ENCODE data around the gene TIGD2. TPM values are rescaled to one million over a fixed set of nuclear protein-coding genes. Genes with fewer than 3 reads are reported as not detected.
A peak's percentile ranks its signal among the peaks of the same experiment; 100 is the strongest.

The TIGD2 gene
- total RNA-seq = 1 to 10 TPM; 3.6 to 5.7 TPM

DNA sequence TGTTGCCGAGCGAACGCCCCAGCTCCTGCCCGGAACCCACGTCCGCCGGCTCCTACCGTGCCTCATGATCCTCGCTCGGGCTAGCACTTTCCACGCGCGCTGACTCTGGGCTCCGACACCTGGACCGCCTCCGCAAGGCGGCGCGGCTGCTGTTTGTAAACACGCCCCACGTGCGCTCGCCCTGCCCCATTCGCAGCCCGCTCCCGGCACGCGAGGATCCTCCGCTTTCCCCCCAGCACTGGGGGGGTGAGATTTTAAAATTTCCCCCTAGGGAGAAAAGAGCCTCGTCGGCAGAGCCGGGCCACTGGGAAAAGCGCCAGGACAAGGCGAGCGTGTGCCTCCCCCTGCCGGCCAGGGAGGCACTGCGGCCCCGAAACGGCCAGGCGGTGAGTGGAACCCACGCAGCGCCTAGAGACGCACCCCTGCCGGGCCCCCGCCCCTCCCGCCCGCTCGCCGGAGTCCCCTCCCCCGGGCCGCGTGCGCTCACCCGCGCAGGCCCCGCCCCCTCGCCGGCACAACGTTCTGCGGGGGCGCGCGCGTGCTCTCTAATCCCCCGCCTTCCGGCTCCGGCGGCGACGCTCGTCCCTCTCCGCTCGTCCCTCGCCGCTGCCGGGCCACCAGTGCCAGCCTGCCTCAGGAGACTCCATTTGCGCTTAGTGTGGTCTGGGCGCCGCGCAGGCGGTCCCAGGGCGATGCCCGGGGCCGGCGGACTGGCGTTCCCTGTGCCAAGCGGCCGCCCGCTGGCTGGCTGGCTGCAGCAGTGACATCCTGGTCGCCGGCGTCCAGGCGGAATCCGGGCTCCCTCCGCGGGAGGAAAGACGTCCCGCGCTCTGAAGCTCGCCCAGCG lies at the start of gene TIGD2:
Gene TIGD2 (plus strand): TSS at position 548 of the 847 bp plus-strand sequence. CDS start 1,442 bp downstream, outside the sequence.
- intact Hi-C loops (cut with DNase I) = no loop called here
- Histone ChIP-seq H3K9me3 (no peaks in the 10 kb centered on the region), H3K4me1 (no peaks in the 10 kb centered on the region), H3K4me3 (peak within 1 kb of the TSS; percentile 75), H3K9ac (ENCODE audit: low read depth in 2 of 2, low read length in 2 of 2) (peak within 1 kb of the TSS; percentile 74 to 79), H3K36me3 (no peaks in the 10 kb centered on the region), H3K27ac (peak within 1 kb of the TSS; percentile 71), H3K27me3 (no peaks in the 10 kb centered on the region)
- DNase-seq = peak; percentile 88
- TF ChIP-seq, protein P1, sequence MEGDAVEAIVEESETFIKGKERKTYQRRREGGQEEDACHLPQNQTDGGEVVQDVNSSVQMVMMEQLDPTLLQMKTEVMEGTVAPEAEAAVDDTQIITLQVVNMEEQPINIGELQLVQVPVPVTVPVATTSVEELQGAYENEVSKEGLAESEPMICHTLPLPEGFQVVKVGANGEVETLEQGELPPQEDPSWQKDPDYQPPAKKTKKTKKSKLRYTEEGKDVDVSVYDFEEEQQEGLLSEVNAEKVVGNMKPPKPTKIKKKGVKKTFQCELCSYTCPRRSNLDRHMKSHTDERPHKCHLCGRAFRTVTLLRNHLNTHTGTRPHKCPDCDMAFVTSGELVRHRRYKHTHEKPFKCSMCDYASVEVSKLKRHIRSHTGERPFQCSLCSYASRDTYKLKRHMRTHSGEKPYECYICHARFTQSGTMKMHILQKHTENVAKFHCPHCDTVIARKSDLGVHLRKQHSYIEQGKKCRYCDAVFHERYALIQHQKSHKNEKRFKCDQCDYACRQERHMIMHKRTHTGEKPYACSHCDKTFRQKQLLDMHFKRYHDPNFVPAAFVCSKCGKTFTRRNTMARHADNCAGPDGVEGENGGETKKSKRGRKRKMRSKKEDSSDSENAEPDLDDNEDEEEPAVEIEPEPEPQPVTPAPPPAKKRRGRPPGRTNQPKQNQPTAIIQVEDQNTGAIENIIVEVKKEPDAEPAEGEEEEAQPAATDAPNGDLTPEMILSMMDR (IDR thresholded peaks at IDR 0.05) = peak; percentile 90

DNA sequence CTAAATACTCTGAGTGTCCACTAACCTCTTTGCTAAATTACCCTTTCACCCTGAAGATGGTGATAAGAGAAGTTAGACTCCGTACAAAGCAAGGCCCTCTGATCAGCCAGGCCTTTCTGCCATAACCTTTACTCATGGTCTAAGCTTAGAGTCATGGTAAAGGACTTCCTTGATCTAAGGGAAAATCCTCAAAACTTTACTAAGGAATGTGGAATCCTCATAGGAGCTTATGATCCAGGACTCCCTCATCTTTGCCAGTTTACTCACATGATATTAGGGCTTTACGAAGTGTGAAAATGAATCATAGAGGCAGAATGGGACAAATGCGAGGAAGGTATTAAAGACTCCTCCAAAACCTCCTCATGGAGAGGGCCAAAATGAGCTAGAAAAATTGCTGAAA lies 46.5 kb upstream of the TIGD2 start:
- intact Hi-C loops (cut with DNase I) = no loop called here
- no peaks in the 10 kb centered on the region for H3K36me3 ChIP-seq
- TF ChIP-seq, protein P1 (IDR thresholded peaks at IDR 0.05) = no peak
- H3K27me3 ChIP-seq = no peaks in the 10 kb centered on the region
- H3K27ac ChIP-seq = no peak overlapping the region
- no peak overlapping the region for H3K4me3 ChIP-seq
- no peak overlapping the region for H3K9ac ChIP-seq (ENCODE audit: low read depth in 2 of 2, low read length in 2 of 2)
- no peaks in the 10 kb centered on the region for H3K9me3 ChIP-seq
- no peaks in the 10 kb centered on the region for H3K4me1 ChIP-seq
- no peak for DNase-seq

DNA sequence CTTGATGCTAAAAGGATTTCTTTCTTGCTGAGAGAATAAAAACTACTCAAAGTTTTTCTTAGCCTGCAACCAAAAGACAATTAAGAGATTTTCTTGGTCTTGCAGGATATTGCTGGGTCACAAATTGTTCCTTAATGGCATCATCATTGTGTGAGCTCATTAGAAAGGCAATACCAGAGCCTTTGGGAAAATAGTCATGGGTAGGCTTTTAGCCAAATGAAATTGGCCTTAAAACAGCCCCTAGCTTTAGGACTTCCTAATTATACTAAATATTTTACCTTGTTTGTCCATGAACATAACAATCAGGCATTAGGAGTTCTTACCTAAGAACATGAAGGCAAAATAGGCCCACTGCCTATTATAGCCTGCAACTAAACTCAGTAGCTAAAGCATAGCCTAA lies 43.9 kb upstream of the TIGD2 start:
- no peak for DNase-seq
- intact Hi-C loops (cut with DNase I) = no loop called here
- H3K9ac ChIP-seq (ENCODE audit: low read depth in 2 of 2, low read length in 2 of 2) = no peak overlapping the region
- H3K27ac ChIP-seq = no peak overlapping the region
- H3K4me3 ChIP-seq = no peak overlapping the region
- no peaks in the 10 kb centered on the region for H3K4me1 ChIP-seq
- H3K36me3 ChIP-seq = no peaks in the 10 kb centered on the region
- no peaks in the 10 kb centered on the region for H3K9me3 ChIP-seq
- H3K27me3 ChIP-seq = no peaks in the 10 kb centered on the region
- TF ChIP-seq, protein P1 (IDR thresholded peaks at IDR 0.05) = no peak

DNA sequence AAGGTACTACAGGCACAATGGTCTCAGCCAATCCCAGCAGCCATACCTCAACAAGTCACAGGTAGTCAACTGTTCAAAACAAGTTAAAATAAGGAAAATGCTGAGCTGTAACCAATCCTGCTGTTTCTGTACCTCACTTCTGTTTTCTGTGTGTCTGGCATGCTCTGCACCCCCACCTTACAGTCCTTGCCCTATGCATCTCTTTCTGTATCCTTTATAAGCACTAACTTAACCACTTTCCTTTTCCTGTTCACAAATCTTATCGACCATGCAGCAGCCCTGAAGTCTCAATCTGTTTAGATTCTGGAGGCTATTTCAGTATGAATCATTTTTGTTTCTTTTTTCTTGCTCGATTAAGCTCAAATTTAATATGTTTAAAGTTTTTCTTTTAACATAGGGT lies 41.9 kb upstream of the TIGD2 start:
- H3K9me3 ChIP-seq = no peaks in the 10 kb centered on the region
- no peak for DNase-seq
- H3K27ac ChIP-seq = no peak overlapping the region
- TF ChIP-seq, protein P1 (IDR thresholded peaks at IDR 0.05) = no peak
- H3K27me3 ChIP-seq = no peaks in the 10 kb centered on the region
- H3K4me1 ChIP-seq = no peaks in the 10 kb centered on the region
- H3K36me3 ChIP-seq = no peaks in the 10 kb centered on the region
- no peak overlapping the region for H3K9ac ChIP-seq (ENCODE audit: low read depth in 2 of 2, low read length in 2 of 2)
- no peak overlapping the region for H3K4me3 ChIP-seq
- intact Hi-C loops (cut with DNase I) = no loop called here

DNA sequence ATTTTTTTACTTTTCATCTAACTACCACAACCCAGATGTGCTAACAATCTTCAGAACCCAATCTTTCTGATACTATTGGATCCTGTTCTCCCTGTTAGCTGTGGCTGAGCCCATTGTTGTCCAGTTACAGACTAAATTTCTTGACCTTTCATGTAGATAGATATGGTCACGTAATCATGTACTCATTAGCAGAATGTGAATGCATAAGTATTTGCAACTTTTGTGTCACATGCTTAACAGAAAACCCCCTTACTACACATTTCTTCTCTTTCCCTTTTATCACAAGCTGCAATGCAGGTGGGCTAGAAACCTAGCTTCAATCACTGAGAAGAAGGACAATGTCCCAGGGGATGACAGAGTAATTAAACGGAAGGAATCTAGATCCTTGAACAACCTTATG lies 41.3 kb upstream of the TIGD2 start:
- H3K9me3 ChIP-seq = no peaks in the 10 kb centered on the region
- TF ChIP-seq, protein P1 (IDR thresholded peaks at IDR 0.05) = no peak
- no peak overlapping the region for H3K4me3 ChIP-seq
- no peak overlapping the region for H3K9ac ChIP-seq (ENCODE audit: low read depth in 2 of 2, low read length in 2 of 2)
- H3K27ac ChIP-seq = no peak overlapping the region
- no peaks in the 10 kb centered on the region for H3K27me3 ChIP-seq
- H3K36me3 ChIP-seq = no peaks in the 10 kb centered on the region
- intact Hi-C loops (cut with DNase I) = no loop called here
- no peaks in the 10 kb centered on the region for H3K4me1 ChIP-seq
- DNase-seq = no peak
